A673 (cell line): ENCODE data around the gene ARPC1B. TPM values are rescaled to one million over a fixed set of nuclear protein-coding genes. Genes with fewer than 3 reads are reported as not detected.

ENCODE experiments used
- BruUV-seq: library from RNA; stranded (reverse); fragments of 400-500 nt; replicated peaks from 2 replicates; lab custom pipeline; 2021; lab: Mats Ljungman, UMichigan
- CTCF ChIA-PET: fragments of 300-600 bp; sonication (Branson Sonifier 250); formaldehyde crosslinking; loops from one replicate; lab custom pipeline; 2022; ENCODE audit warnings: antibody characterized with exemption; lab: Charles Lee
- POLR2A ChIA-PET: fragments of 300-600 bp; sonication (Branson Sonifier 250); formaldehyde crosslinking; loops from one replicate; lab custom pipeline; 2022; ENCODE audit warnings: antibody characterized with exemption; ENCODE audit not compliant: low non-redundant PET; lab: Charles Lee
- DNase-seq: peaks from one replicate; pipeline ENCODE4 v3.0.0-alpha.2; 2015; ENCODE audit warnings: low spot score
- H3K27ac ChIP-seq: fragments of 200-600 bp; sonication (generic); 2 replicates; pipeline ENCODE4 v1.5.1; 2016; ENCODE audit warnings: mixed run types, low read depth, mild to moderate bottlenecking, mixed read lengths, antibody characterized with exemption, low read length; ENCODE audit not compliant: poor library complexity, severe bottlenecking
- H3K27me3 ChIP-seq: fragments of 200-600 bp; sonication (generic); replicated peaks from 2 replicates; pipeline ENCODE4 v1.6.1; 2017; ENCODE audit warnings: mixed run types, low read depth, mild to moderate bottlenecking, mixed read lengths, antibody characterized with exemption, low read length; ENCODE audit not compliant: insufficient read depth, poor library complexity
- H3K36me3 ChIP-seq: fragments of 200-600 bp; sonication (generic); 2 replicates; pipeline ENCODE4 v1.6.1; 2016; ENCODE audit warnings: mixed run types, mild to moderate bottlenecking, mixed read lengths, antibody characterized with exemption, low read length; ENCODE audit not compliant: insufficient read depth, poor library complexity, severe bottlenecking
- H3K4me1 ChIP-seq: fragments of 200-600 bp; sonication (generic); 2 replicates; pipeline ENCODE4 v1.6.1; 2017; ENCODE audit warnings: mixed run types, mild to moderate bottlenecking, mixed read lengths, antibody characterized with exemption, low read length; ENCODE audit not compliant: insufficient read depth, poor library complexity, severe bottlenecking
- H3K4me3 ChIP-seq: fragments of 200-600 bp; sonication (generic); 2 replicates; pipeline ENCODE4 v1.5.1; 2016; ENCODE audit warnings: low read depth, mixed run types, mild to moderate bottlenecking, mixed read lengths, low read length; ENCODE audit not compliant: poor library complexity, severe bottlenecking
- H3K9me3 ChIP-seq: fragments of 200-600 bp; sonication (generic); 2 replicates; pipeline ENCODE4 v1.6.1; 2016; ENCODE audit warnings: mixed run types, low read depth, mild to moderate bottlenecking, mixed read lengths, antibody characterized with exemption, low read length; ENCODE audit not compliant: poor library complexity, severe bottlenecking
- EZH2 ChIP-seq: fragments of 200-600 bp; sonication (generic); IDR thresholded peaks from 2 replicates; pipeline ENCODE4 v1.6.1; 2017; ENCODE audit warnings: borderline replicate concordance, low read depth, mild to moderate bottlenecking, mixed read lengths, antibody characterized with exemption, low read length; ENCODE audit not compliant: poor library complexity, severe bottlenecking
- intact Hi-C: fragments of 100-400 bp; cut with micrococcal nuclease; formaldehyde crosslinking; loops from one replicate; pipeline ENCODE4 v1.10.0; 2022; ENCODE audit not compliant: unreplicated experiment
- total RNA-seq: library from RNA; stranded (reverse); gene quantifications from 2 replicates; pipeline ENCODE4 v1.2.3, GENCODE V29; 2021
- TF ChIP-seq, protein P1 (sequence below): fragments of 300-800, 200-600 bp; sonication (generic); conservative IDR thresholded peaks from 2 replicates; pipeline ENCODE4 v1.5.1; 2017; ENCODE audit warnings: low read depth, mild to moderate bottlenecking, antibody characterized with exemption, low read length, moderate library complexity, mixed read lengths

Gene ARPC1B
- total RNA-seq, 1 experiment from 2014 or later = 29.9 TPM

DNA sequence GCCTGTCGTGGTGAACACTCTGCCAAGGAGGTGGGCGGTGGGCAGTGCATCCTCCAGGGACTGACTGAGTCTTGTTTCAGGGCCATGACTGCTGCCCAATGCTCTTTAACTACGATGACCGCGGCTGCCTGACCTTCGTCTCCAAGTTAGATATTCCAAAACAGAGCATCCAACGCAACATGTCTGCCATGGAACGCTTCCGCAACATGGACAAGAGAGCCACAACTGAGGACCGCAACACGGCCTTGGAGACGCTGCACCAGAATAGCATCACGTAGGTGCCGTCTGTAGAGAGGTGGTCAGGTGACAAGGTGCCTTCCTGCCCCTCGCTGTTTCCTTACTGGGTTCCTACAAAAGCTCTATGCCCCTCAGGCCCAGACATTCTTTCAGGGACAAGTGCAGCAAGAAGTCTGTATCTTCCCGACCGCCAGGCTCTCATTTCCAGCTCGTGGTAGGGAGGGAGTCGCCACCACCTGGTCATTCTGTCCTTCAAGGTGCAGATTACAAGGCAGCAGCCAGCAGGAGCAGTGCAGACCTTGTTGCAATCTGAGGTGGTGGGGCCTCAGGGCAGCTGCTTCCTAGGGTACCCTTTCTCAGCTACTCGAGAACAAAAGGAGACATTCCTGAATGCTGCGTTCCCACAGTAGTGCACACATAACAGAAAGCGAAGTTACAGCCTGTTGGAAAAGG, 14.9 kb upstream of the ARPC1B start:
- intact Hi-C loops = no loop called here
- ChIA-PET POLR2A (no interaction called here), CTCF (no interaction called here)
- Histone ChIP-seq H3K9me3 (no peaks in the 10 kb centered on the region), H3K27ac (no peak overlapping the region), H3K27me3 (no peaks in the 10 kb centered on the region), H3K4me3 (no peak overlapping the region), H3K36me3 (peaks cover 48% of the 10 kb centered on the region), H3K4me1 (no peaks in the 10 kb centered on the region)
- DNase-seq = no peak
- BruUV-seq = no TSS peak
- TF ChIP-seq, protein P1, sequence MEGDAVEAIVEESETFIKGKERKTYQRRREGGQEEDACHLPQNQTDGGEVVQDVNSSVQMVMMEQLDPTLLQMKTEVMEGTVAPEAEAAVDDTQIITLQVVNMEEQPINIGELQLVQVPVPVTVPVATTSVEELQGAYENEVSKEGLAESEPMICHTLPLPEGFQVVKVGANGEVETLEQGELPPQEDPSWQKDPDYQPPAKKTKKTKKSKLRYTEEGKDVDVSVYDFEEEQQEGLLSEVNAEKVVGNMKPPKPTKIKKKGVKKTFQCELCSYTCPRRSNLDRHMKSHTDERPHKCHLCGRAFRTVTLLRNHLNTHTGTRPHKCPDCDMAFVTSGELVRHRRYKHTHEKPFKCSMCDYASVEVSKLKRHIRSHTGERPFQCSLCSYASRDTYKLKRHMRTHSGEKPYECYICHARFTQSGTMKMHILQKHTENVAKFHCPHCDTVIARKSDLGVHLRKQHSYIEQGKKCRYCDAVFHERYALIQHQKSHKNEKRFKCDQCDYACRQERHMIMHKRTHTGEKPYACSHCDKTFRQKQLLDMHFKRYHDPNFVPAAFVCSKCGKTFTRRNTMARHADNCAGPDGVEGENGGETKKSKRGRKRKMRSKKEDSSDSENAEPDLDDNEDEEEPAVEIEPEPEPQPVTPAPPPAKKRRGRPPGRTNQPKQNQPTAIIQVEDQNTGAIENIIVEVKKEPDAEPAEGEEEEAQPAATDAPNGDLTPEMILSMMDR = no peak
- TF ChIP-seq EZH2 = no peak

DNA sequence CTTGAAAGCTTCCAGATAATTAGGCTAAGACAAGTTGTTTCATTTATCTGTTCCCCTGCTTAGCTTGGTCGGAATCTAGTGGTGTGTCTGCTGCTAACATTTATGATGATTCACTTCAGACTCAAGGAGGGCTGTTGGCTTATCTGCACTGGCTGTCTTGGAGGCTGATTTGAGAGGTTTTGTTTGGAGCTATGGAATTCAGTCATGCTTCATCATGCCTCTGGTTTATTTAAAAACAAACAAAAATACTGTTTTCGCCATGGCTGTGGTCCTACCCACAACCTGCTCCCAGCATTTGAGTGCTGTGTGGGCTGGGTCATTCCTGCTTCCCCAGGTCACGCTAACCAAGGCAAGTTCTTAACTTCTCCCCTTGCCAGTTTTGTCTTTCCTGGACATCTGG, 11.7 kb upstream of the ARPC1B start:
- intact Hi-C loops = no loop called here
- peaks cover 3% of the 10 kb centered on the region for H3K4me1 ChIP-seq
- no peaks in the 10 kb centered on the region for H3K27me3 ChIP-seq
- no peak overlapping the region for H3K4me3 ChIP-seq
- BruUV-seq = no TSS peak
- H3K36me3 ChIP-seq = peaks cover 50% of the 10 kb centered on the region
- TF ChIP-seq, protein P1 = no peak
- TF ChIP-seq EZH2 = no peak
- H3K9me3 ChIP-seq = no peaks in the 10 kb centered on the region
- no peak overlapping the region for H3K27ac ChIP-seq
- no peak for DNase-seq
- CTCF ChIA-PET = interaction anchor here (0.8 kb wide), 1 partner anchor 218 kb away, joined by 7 read pairs; no protein-coding TSS in a partner anchor
- POLR2A ChIA-PET = no interaction called here

DNA sequence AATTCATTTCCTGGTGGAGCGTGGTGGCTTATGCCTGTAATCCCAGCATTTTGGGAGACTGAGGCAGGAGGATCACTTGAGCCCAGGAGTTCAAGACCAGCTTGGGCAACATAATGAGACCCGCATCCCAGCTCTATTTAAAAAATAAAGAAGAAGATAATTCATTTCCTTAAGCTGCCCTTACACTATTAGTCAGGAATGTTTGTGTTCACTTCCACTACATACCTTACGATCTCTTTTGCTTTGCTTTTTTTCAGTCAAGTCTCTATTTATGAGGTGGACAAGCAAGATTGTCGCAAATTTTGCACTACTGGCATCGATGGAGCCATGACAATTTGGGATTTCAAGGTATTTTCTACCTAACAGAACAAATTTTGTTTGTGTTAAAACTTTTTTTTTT, 11.2 kb upstream of the ARPC1B start:
- intact Hi-C loops = no loop called here
- peaks cover 46% of the 10 kb centered on the region for H3K36me3 ChIP-seq
- H3K4me1 ChIP-seq = peaks cover 3% of the 10 kb centered on the region
- H3K9me3 ChIP-seq = no peaks in the 10 kb centered on the region
- no peak for DNase-seq
- no peak overlapping the region for H3K4me3 ChIP-seq
- TF ChIP-seq, protein P1 = no peak
- TF ChIP-seq EZH2 = no peak
- no TSS peak for BruUV-seq
- ChIA-PET CTCF (interaction anchor here (0.8 kb wide), 1 partner anchor 217 kb away, joined by 7 read pairs; no protein-coding TSS in a partner anchor), POLR2A (no interaction called here)
- no peak overlapping the region for H3K27ac ChIP-seq
- no peaks in the 10 kb centered on the region for H3K27me3 ChIP-seq
